GM06990 (cell line): ENCODE data around the gene NT5E.

Source experiments
- DNase-seq: peaks from one replicate; pipeline ENCODE4 v3.0.0-alpha.2; 2011; ENCODE audit not compliant: insufficient read length; ENCODE audit errors: extremely low read depth
- H3K27me3 ChIP-seq: replicated peaks from 2 replicates; pipeline ENCODE4 v1.6.0; 2011; ENCODE audit warnings: low read length; ENCODE audit not compliant: control insufficient read depth, insufficient read depth
- H3K36me3 ChIP-seq: 2 replicates; pipeline ENCODE4 v1.5.1; 2011; ENCODE audit warnings: low read length; ENCODE audit not compliant: control insufficient read depth, insufficient read depth
- H3K4me3 ChIP-seq: replicated peaks from 2 replicates; pipeline ENCODE4 v1.5.1; 2011; ENCODE audit warnings: low read depth, mild to moderate bottlenecking, control low read depth, low read length
- TF ChIP-seq, protein P1 (sequence below): IDR thresholded peaks from 2 replicates; pipeline ENCODE4 v1.5.1; 2011; ENCODE audit warnings: low read length, control low read depth, mild to moderate bottlenecking, inconsistent platforms; ENCODE audit not compliant: insufficient read depth, poor library complexity, severe bottlenecking

Gene NT5E

DNA sequence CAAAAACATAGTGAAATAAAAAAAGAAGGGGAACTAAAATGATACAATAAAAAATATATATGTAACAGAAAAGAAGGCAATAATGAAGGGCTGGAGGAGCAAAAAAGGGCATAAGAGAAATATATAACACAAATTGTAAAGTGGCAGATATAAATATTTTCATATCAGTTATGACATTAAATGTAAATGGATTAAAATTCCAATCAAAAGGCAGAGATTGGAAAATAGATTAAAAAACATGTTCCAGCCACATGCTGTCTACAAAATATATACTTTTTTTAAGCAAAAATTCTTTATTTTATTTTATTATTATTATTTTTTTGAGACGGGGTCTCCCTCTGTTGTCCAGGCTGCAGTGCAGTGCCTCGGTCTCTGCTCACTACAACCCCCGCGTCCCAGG is 23.9 kb upstream of the NT5E start:
- Histone ChIP-seq H3K4me3 (no peak overlapping the region), H3K27me3 (no peaks in the 10 kb centered on the region), H3K36me3 (no peaks in the 10 kb centered on the region)
- TF ChIP-seq, protein P1, sequence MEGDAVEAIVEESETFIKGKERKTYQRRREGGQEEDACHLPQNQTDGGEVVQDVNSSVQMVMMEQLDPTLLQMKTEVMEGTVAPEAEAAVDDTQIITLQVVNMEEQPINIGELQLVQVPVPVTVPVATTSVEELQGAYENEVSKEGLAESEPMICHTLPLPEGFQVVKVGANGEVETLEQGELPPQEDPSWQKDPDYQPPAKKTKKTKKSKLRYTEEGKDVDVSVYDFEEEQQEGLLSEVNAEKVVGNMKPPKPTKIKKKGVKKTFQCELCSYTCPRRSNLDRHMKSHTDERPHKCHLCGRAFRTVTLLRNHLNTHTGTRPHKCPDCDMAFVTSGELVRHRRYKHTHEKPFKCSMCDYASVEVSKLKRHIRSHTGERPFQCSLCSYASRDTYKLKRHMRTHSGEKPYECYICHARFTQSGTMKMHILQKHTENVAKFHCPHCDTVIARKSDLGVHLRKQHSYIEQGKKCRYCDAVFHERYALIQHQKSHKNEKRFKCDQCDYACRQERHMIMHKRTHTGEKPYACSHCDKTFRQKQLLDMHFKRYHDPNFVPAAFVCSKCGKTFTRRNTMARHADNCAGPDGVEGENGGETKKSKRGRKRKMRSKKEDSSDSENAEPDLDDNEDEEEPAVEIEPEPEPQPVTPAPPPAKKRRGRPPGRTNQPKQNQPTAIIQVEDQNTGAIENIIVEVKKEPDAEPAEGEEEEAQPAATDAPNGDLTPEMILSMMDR: no peak
- DNase-seq: no peak

GRCh38 chr6:85428486-85428885 is 21.4 kb upstream of the NT5E start:
- TF ChIP-seq, protein P1: no peak
- Histone ChIP-seq H3K27me3 (no peaks in the 10 kb centered on the region), H3K4me3 (no peak overlapping the region), H3K36me3 (no peaks in the 10 kb centered on the region)
- no peak for DNase-seq

GRCh38 chr6:85429346-85429745 is 20.5 kb upstream of the NT5E start:
- no peak overlapping the region for H3K4me3 ChIP-seq
- TF ChIP-seq, protein P1: no peak
- H3K36me3 ChIP-seq: no peaks in the 10 kb centered on the region
- no peak for DNase-seq
- H3K27me3 ChIP-seq: no peaks in the 10 kb centered on the region

DNA sequence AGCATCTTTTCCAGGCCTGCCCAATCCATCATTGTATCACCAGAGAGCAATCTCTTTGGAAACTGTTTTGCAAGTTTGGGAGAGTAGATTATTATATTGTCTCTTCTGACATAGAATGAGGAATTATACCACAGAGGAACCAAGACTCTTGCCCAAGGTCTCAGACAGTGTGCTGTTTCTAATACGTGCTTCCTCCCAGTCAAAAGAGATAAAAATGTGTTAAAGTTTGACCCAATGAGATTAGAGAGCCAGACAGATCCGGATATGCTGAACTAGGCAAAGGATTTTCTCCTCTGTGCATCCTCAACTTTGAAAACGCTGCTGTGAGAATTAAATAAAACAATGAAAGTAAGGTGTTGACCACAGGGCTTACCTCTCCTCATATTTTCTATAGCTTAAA is 18.6 kb upstream of the NT5E start:
- H3K36me3 ChIP-seq: no peaks in the 10 kb centered on the region
- no peak for DNase-seq
- no peaks in the 10 kb centered on the region for H3K27me3 ChIP-seq
- TF ChIP-seq, protein P1: no peak
- H3K4me3 ChIP-seq: no peak overlapping the region

DNA sequence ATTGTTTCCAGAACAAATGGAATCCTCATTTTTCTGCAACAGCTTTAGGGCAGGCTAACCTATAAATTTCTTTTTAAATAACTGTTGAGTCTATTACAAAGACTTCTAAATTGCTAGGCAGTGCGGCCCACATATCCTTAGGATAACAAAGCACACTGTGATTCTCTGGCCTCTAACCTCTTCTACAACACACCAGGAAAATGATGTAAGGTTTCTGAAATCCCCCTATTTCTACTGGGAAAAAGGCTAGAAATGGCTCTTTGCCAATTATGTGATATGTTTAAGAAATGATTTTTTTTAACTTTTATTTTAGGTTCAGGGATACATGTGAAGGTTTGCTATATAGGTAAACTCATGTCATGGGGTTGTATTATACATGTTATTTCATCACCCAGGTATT is 17.3 kb upstream of the NT5E start:
- Histone ChIP-seq H3K36me3 (no peaks in the 10 kb centered on the region), H3K4me3 (no peak overlapping the region), H3K27me3 (no peaks in the 10 kb centered on the region)
- TF ChIP-seq, protein P1: no peak
- no peak for DNase-seq

- TF ChIP-seq, protein P1: no peak
- DNase-seq: no peak
- Histone ChIP-seq H3K27me3 (no peaks in the 10 kb centered on the region), H3K4me3 (no peak overlapping the region), H3K36me3 (no peaks in the 10 kb centered on the region)
Measured at GRCh38 chr6:85435851-85436250, 14.0 kb upstream of the NT5E start.
